Neural crest cell (in vitro differentiated cells): ENCODE results near the gene PXMP4. TPM values are rescaled to one million over a fixed set of nuclear protein-coding genes. Genes with fewer than 3 reads are reported as not detected.
A peak's percentile ranks its signal among the peaks of the same experiment; 100 is the strongest.

Experiments used
- DNase-seq: peaks from one replicate; pipeline ENCODE4 v3.0.0; 2021; ENCODE audit warnings: low read depth, mixed read lengths, low spot score
- H3K27ac Mint-ChIP-seq: one replicate; pipeline ENCODE4 v1.8.0; 2021; ENCODE audit warnings: mild to moderate bottlenecking, mixed read lengths; ENCODE audit not compliant: unreplicated experiment
- H3K27me3 Mint-ChIP-seq: 2 replicates; pipeline ENCODE4 v1.8.0; 2021; ENCODE audit warnings: low read depth, mild to moderate bottlenecking, mixed read lengths
- H3K36me3 Mint-ChIP-seq: 2 replicates; pipeline ENCODE4 v1.8.0; 2021; ENCODE audit warnings: low read depth, mild to moderate bottlenecking, mixed read lengths
- H3K4me1 Mint-ChIP-seq: 2 replicates; pipeline ENCODE4 v1.8.0; 2021; ENCODE audit warnings: mixed read lengths
- H3K4me3 Mint-ChIP-seq: one replicate; pipeline ENCODE4 v1.8.0; 2021; ENCODE audit warnings: mild to moderate bottlenecking, mixed read lengths
- H3K9me3 Mint-ChIP-seq: 2 replicates; pipeline ENCODE4 v1.8.0; 2021; ENCODE audit warnings: mixed read lengths
- total RNA-seq: library from RNA; stranded (reverse); gene quantifications from 2 replicates; pipeline ENCODE4 v1.2.1, GENCODE V29; 2021
- TF ChIP-seq, protein P1 (sequence below): fragments of 200-600 bp; sonication (generic); conservative IDR thresholded peaks from 2 replicates; pipeline ENCODE4 v1.5.0; 2021; ENCODE audit warnings: antibody characterized with exemption, mild to moderate bottlenecking

PXMP4 gene
- total RNA-seq, 1 donor from 2014 or later, result 5.2 TPM

DNA sequence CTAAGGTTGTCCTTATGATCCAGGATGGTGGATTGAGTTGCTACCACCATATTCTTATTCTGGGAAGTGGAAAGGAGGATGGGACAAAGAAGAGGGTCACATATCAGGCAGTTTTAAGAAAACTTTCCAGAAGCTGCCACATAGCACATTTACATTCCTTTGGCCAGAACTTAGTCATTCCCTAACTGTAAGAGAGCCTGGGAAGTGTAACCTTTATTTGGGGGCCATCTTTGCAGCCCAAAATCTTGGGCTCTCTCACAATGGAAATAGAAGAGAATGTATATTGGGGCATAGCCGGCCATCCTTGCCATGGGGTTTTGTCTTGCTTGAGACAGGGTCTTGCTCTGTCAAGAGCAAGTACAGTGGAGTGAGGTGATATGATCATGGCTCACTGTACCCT, 20.1 kb upstream of the PXMP4 start:
- H3K9me3 Mint-ChIP-seq, result peaks cover 18% of the 10 kb centered on the region
- peaks cover 8% of the 10 kb centered on the region for H3K4me1 Mint-ChIP-seq
- no peaks in the 10 kb centered on the region for H3K27me3 Mint-ChIP-seq
- H3K4me3 Mint-ChIP-seq, result no peak overlapping the region
- DNase-seq, result no peak
- TF ChIP-seq, protein P1, sequence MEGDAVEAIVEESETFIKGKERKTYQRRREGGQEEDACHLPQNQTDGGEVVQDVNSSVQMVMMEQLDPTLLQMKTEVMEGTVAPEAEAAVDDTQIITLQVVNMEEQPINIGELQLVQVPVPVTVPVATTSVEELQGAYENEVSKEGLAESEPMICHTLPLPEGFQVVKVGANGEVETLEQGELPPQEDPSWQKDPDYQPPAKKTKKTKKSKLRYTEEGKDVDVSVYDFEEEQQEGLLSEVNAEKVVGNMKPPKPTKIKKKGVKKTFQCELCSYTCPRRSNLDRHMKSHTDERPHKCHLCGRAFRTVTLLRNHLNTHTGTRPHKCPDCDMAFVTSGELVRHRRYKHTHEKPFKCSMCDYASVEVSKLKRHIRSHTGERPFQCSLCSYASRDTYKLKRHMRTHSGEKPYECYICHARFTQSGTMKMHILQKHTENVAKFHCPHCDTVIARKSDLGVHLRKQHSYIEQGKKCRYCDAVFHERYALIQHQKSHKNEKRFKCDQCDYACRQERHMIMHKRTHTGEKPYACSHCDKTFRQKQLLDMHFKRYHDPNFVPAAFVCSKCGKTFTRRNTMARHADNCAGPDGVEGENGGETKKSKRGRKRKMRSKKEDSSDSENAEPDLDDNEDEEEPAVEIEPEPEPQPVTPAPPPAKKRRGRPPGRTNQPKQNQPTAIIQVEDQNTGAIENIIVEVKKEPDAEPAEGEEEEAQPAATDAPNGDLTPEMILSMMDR, result no peak
- no peak overlapping the region for H3K27ac Mint-ChIP-seq
- peaks cover 24% of the 10 kb centered on the region for H3K36me3 Mint-ChIP-seq

DNA sequence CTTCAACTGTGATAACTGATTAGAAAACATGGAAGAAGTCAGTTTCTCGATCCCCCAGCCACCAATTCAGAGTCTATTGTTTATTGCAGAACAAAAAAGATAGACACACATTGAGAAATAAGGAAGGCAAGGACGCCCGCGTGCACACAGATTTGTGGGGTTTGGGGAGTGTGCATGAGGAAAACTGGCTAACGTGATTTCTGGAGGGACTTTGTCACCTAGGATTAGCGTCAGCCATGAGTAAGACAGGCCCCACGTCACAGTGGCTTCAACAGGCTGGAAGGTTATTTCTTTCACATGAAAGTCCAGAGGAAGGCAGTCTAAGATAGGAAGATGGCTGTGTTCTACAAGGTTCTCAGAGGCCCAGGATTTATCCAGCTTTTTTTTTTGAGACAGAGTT, 19.4 kb upstream of the PXMP4 start:
- Mint-ChIP-seq H3K9me3 (peaks cover 18% of the 10 kb centered on the region), H3K4me3 (no peak overlapping the region), H3K36me3 (peaks cover 24% of the 10 kb centered on the region), H3K27ac (peak overlapping the region; percentile 5), H3K27me3 (no peaks in the 10 kb centered on the region), H3K4me1 (peaks cover 8% of the 10 kb centered on the region)
- no peak for DNase-seq
- TF ChIP-seq, protein P1, result no peak

DNA sequence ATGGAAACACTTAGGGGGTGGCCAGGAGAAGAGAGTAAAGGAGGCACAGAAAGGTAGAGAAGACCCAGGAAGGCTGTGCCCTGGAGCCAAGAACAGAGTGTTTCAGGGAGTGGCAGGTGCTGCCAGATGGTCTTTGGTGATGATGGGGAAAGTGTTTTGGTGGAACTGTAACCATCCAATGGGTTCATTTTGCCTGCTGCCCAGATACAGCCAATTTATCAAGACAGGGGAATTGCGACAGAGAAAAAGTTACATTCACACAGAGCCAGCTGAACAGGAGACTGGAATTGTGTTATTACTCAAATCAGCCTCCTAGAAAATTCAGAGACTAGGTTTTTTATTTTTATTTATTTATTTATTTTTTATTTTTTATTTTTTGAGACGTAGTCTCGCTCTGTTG, 16.9 kb upstream of the PXMP4 start:
- Mint-ChIP-seq H3K9me3 (peaks cover 21% of the 10 kb centered on the region), H3K4me3 (no peak overlapping the region), H3K36me3 (peaks cover 29% of the 10 kb centered on the region), H3K27ac (no peak overlapping the region), H3K4me1 (peaks cover 26% of the 10 kb centered on the region), H3K27me3 (no peaks in the 10 kb centered on the region)
- no peak for DNase-seq
- TF ChIP-seq, protein P1, result no peak

DNA sequence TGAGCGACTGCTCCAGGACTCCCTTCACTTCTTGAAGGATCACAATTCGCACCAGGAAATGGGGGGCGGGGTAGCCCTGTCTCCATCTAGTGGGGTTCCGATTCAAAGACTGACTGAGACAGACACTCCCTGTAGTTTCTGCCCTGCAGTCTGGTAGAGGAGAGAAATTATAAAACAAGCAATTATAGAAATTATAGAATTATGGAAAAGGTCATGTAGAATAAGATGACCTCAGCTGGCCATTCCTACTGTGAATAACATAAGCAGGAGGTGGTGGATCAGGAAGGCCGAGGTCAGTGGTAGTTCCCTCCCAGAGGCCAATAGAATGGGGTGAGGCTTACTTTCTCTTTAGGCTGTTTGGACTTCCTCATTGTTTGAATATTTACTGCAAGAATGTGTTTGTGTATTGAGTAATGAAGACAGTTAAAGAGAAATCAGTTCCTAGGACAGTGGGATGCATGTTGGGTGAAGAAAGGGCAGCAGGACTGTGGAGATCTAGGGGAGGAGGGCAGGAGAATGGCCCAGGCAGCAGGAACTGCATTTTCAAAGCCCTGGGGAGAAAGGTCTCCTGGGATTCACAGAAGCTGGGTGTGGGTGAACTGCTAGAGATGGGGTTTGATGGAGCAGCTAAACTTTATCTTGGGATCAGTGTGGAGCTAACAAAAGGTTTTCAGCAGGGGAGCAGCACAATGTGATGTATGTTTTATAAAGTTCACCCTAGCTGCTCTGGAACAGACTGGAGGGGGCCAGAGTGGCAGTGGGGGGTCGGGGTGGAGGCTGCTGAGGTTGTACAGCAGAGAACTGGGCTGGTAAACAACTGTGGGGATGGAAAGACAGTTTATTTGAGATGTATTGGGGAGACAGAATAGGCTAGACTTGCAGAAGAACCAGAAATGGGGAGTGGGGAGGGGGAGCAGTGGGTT, 13.8 kb upstream of the PXMP4 start:
- Mint-ChIP-seq H3K27ac (peak overlapping the region; percentile 68), H3K4me3 (peak overlapping the region; percentile 50), H3K9me3 (peaks cover 21% of the 10 kb centered on the region), H3K27me3 (no peaks in the 10 kb centered on the region), H3K36me3 (peaks cover 25% of the 10 kb centered on the region), H3K4me1 (peaks cover 30% of the 10 kb centered on the region)
- DNase-seq, result no peak
- TF ChIP-seq, protein P1, result no peak

DNA sequence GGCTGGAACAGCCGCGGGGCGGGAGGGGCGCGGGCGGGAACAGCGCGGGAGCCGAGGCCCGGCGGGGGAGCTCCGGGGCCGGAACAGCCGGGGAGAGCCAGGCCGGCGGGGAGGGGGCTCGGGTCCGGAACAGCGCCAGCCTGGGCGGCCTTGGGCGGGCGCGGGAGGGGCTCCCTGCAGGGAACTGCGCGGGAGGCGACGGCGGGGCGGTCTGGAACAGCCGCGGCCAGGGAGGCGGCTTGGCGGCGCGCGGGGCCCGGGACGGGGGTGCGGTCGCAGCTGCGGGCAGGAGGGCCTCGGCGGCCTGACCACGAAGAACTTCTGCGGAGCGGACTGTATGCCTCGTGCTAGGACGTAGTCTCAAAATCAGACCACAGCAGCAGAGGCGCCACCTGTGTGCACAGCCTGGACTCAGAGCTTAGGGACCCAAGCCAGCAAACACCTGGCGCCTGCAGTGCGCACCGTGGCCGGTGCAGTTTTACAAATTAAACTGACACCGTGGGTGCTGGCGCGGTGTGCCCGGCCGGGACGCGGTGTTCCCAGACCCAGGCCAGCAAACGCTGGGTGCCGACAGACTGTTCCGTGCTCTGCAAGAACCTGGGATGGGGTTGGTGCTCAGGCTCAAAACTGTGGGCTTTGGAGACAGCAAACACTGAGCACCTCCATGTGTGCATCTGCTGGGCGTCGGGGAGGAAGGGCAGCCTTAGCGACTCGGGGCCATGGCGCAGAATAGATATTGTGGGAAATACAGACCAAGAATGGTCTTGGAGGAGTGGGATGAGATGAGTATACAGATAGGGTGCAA, 12.3 kb upstream of the PXMP4 start:
- peaks cover 25% of the 10 kb centered on the region for H3K4me1 Mint-ChIP-seq
- H3K36me3 Mint-ChIP-seq, result peaks cover 18% of the 10 kb centered on the region
- peak overlapping the region; percentile 35 for H3K27ac Mint-ChIP-seq
- DNase-seq, result no peak
- TF ChIP-seq, protein P1, result no peak
- peak overlapping the region; percentile 84 for H3K4me3 Mint-ChIP-seq
- H3K27me3 Mint-ChIP-seq, result no peaks in the 10 kb centered on the region
- H3K9me3 Mint-ChIP-seq, result peaks cover 16% of the 10 kb centered on the region
